Duodenal mucosa (tissue), 2 donors: Measurements from ENCODE around the gene FGR.

Experiments used
- H3K27ac ChIP-seq: one replicate; pipeline ENCODE4 v1.7.0; 2013; ENCODE audit warnings: low read depth, low read length
- H3K27me3 ChIP-seq, 2 donors: one replicate each; pipeline ENCODE4 v1.7.0; 2013; ENCODE audit warnings: low read length in 2 of 2, control low read depth in 1 of 2; ENCODE audit not compliant: insufficient read depth in 2 of 2, control insufficient read depth in 1 of 2
- H3K36me3 ChIP-seq, 2 donors: one replicate each; pipeline ENCODE4 v1.7.0; 2013; ENCODE audit warnings: low read length in 2 of 2, control low read depth in 1 of 2; ENCODE audit not compliant: insufficient read depth in 2 of 2, control insufficient read depth in 1 of 2
- H3K4me1 ChIP-seq, 2 donors: one replicate each; pipeline ENCODE4 v1.7.0; 2013; ENCODE audit warnings: low read length in 2 of 2, control low read depth in 1 of 2; ENCODE audit not compliant: insufficient read depth in 2 of 2, control insufficient read depth in 1 of 2
- H3K4me3 ChIP-seq, 2 donors: one replicate each; pipeline ENCODE4 v1.7.0; 2013; ENCODE audit warnings: low read length in 2 of 2, low read depth in 1 of 2
- H3K9ac ChIP-seq, 2 donors: one replicate each; pipeline ENCODE4 v1.7.0; 2013; ENCODE audit warnings: low read length in 2 of 2, low read depth in 1 of 2
- H3K9me3 ChIP-seq, 2 donors: one replicate each; pipeline ENCODE4 v1.7.0; 2013; ENCODE audit warnings: low read length in 2 of 2, control low read depth in 1 of 2; ENCODE audit not compliant: control insufficient read depth in 1 of 2

Gene FGR

DNA sequence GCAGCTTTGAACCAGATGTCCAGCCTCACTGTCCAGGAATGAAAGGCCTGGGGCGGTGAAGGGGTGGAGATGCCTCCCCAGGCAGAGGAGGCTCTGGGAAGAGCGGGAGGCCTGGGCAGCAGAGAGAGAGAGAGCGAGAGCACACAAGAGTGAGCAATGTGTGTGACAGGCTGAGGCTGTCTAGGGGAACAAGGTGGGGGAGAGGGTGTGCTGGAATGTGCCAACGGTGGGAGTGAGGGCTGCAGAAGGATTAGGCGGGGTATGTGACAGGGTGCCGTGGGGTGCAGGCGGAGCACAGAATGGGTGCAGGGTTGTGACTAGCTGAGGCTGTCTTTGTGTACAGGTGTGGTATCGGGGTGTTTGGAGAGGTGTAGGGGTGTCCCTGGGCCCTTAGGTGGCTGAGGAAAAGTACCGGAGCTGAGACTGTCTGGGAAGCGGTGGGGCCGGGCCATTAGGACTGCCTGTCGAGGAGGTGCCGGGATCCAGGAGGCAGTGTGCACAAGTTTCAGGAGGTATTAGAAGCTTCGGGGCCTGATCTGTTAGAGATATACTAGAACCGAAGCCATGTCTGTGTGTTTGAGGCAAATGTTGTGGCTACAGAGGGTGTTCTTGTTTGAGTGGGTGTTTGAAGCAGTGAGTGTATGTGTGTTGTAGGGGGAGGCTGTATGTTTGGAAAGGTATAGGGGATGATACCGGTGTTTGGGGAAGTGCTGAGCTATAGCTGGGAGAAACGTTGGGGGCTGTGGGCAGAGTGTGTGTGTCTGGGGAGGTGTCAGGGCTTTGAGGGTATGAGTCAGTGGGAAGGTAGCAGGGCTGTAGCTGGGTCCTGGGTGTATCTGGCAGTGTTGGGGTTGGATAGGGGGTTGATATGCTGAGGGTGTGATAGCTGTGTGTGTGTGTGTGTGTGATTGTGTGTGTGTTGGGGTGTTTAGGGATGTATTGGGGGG lies 40.1 kb downstream of the FGR start:
- no peak overlapping the region for H3K4me3 ChIP-seq
- no peak overlapping the region for H3K27ac ChIP-seq

DNA sequence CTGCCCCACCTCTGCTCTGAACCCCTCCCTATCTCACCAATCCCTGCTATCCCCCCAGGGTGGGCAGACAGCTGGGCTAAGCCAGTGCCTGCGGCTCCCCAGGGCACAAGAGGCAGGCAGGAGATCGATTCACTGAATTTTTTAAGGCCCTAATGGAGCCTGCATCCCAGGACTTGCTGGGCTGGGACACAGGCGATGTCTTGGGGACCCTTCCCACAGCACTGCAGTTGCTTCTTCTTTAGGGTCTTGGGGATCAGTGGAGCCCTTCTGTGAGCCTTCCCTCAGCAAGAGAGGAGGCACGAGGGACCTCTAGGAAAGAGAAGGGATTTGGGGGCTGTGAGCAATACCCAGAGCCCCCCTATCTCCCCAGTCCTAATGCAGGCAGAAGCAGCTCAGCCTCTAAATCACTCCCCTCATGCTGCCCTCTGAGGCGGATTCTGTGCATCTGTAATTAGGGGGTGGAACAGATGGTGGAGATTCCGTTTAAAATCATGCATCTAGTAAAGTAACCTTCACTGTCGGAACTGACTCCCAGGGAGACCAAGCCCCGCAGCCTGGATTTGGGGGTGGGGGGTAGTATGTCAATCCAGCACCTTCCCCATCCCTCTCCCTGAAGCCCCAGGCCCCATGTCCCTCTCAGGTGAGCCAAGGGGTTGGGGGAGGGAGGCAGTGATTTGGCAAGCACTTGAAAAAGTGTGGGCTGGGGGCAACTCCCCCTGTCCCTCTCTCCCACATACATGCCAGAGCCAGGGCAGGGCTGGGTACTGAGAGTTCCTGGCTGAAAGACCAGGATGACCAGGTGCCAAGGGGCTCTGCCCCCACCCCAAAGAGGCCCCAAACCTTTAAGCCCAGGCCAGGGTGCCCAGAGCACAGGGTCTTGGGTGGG lies 41.1 kb downstream of the FGR start:
- H3K9me3 ChIP-seq = no peaks in the 10 kb centered on the region
- peaks cover 26 to 35% of the 10 kb centered on the region in 2 donors for H3K4me1 ChIP-seq
- H3K27me3 ChIP-seq = no peaks in the 10 kb centered on the region
- peaks cover 0 to 3% of the 10 kb centered on the region in 2 donors for H3K36me3 ChIP-seq
- no peak overlapping the region for H3K27ac ChIP-seq
- H3K4me3 ChIP-seq = no peak overlapping the region
- H3K9ac ChIP-seq = no peak overlapping the region

More for the DNA sequence above, 40.1 kb downstream of the FGR start:
- Histone ChIP-seq H3K9me3 (no peaks in the 10 kb centered on the region), H3K36me3 (peaks cover 0 to 3% of the 10 kb centered on the region in 2 donors), H3K9ac (no peak overlapping the region), H3K4me1 (peaks cover 35 to 42% of the 10 kb centered on the region in 2 donors), H3K27me3 (no peaks in the 10 kb centered on the region)

DNA sequence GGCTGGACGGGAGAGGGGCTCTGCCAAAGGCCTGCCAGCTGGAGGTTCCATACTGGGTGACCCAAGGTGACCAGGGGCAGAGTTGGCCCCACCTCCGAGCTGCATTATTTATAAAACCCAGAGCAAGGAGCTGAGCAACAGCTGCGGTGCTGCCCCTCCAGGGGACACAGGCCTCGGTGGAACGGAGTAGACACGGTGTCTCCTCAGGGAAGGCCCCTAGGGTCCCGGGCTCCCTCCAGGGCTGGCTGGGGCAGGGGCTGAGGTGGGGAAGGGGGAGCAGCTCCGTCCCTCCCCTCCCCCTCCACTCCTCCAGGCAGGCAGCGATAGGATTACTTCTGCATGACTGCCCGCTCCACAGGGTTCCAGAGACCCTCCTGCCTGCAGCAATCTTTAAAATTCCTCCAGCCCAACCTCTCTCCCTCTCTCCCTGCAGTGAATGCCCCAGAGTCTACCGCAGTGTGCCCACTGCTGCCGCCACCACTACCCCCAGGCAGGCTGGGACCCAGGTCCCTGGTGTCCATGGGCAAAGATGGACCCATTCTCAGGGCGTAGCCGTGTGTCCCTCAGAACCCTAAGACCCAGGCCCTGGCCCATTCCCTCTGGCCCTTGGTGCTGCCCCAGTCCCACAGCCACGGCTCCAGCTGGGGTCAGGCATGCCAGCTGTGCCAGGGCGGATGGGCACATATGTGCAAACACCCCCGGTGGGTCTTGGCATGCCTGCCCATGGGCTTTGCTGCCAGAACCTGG lies 41.9 kb downstream of the FGR start:
- no peak overlapping the region for H3K4me3 ChIP-seq
- H3K4me1 ChIP-seq = peaks cover 21 to 30% of the 10 kb centered on the region in 2 donors
- H3K9ac ChIP-seq = no peak overlapping the region
- H3K36me3 ChIP-seq = peaks cover 0 to 3% of the 10 kb centered on the region in 2 donors
- H3K27me3 ChIP-seq = no peaks in the 10 kb centered on the region
- no peaks in the 10 kb centered on the region for H3K9me3 ChIP-seq
- no peak overlapping the region for H3K27ac ChIP-seq

DNA sequence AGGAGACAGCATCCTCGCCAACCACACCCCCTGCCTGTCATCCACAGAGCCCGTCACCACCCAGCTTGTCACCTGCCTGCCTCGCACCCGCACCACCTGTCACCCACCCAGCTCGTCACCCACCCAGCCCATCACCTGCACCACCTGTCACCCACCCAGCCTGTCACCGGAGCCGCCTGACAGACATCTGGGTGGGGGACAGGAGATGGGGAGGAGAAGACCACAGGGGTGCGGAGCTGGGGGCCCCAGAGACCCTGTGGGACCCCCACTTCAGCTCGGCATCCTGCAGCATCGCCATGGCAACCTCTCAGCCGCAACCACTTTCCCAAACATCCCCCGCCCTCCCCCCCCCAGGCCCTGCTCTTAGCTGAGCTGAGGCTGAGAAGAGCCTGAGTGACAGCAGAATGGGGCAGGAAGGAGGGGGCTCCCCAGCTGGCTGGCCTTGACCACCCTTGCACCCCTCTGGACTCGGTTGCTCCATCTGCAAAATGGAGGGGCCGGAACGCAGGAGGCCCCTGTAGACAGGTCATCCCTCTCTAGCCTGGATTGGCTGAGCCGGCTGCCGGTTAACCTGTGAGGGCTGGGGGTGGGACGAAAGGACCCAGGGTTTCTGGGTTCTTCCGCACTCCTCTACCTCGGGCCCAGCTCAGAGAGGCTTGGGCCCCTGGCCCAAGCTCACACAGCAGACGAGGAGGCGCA lies 42.6 kb downstream of the FGR start:
- Histone ChIP-seq H3K4me3 (no peak overlapping the region), H3K9me3 (no peaks in the 10 kb centered on the region), H3K4me1 (peaks cover 21 to 28% of the 10 kb centered on the region in 2 donors), H3K27ac (no peak overlapping the region), H3K27me3 (no peaks in the 10 kb centered on the region), H3K36me3 (peaks cover 0 to 3% of the 10 kb centered on the region in 2 donors), H3K9ac (no peak overlapping the region)

DNA sequence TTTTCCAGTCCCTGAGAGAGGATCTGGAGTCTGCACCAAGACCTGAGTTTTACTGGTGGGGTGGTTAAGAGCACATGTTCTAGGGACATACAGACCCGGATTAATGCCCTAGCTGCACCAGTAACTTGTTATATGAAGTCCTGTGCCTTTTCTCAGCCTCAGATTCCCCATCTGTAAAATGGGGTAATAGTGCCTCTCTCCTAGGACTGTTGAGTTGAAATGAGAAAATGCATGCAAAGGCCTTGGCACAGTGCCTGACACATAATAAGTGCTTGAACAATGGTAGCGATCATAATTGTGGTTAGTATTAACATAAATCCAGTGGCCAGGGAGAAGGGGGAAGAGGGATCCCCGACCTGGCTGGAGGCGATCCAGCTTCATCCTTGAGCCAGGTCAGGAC lies 43.4 kb downstream of the FGR start:
- Histone ChIP-seq H3K4me1 (peaks cover 21 to 28% of the 10 kb centered on the region in 2 donors), H3K36me3 (peaks cover 0 to 3% of the 10 kb centered on the region in 2 donors), H3K27ac (no peak overlapping the region), H3K9ac (no peak overlapping the region), H3K4me3 (no peak overlapping the region), H3K9me3 (no peaks in the 10 kb centered on the region), H3K27me3 (no peaks in the 10 kb centered on the region)

DNA sequence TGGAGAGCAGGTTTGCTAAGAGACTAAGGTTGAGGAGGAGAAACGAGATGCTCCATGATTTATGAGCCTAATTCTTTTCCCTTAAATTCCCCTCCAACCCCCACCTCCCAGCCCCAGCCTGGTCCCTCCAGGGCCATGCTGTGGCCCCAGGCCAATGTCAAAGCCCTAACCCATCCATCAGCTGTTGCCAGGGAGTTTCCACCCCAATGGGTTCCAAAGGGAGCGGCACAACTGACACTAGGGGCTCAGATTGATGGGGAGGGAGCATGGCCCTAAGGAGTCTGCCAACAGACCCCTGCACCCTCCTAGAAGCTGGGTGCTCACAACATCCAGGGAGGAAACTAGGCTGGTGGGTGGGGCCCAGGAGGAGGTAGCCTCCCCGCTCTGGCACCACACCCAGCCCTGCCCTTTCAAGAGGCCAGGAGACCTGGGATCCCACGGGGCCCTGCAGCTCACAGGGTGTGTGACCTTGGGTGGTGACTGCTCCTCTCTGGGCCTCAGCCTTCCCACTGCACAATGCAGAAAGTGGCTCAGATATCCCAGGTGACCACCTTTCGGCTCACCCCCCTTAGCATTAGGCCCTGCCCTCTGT lies 44.0 kb downstream of the FGR start:
- H3K4me1 ChIP-seq = peaks cover 21 to 28% of the 10 kb centered on the region in 2 donors
- no peak overlapping the region for H3K27ac ChIP-seq
- H3K36me3 ChIP-seq = peaks cover 0 to 3% of the 10 kb centered on the region in 2 donors
- H3K4me3 ChIP-seq = no peak overlapping the region
- no peak overlapping the region for H3K9ac ChIP-seq
- H3K9me3 ChIP-seq = no peaks in the 10 kb centered on the region
- no peaks in the 10 kb centered on the region for H3K27me3 ChIP-seq

DNA sequence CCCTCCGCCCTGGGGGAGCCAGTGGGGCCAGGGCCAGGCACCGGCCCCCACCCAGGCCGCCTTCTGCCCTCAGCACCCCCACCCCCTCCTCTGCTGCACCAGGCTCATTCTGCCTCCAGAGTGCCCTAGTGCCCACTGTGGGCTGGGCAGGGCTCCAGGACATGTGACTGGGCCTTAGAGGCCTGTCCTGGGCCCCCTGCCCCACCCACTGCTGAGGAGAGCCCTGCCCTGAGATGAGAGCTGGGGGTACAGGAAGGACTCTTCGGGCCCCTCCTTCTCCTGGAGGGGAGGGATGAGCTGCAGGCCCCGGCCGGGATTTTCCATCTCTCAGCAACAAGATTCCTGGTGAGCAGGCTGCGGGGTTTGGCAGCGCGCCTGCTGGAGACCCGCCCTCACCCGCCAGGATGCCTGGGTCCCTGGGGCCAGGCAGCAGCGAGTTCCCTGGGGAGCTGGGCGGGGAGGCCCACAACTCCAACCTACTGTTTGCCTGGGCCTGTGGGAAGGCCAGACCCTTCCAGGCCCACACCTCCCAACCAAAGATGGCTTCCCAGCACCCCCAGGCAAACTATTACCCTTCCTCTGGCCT lies 45.1 kb downstream of the FGR start:
- Histone ChIP-seq H3K4me3 (no peak overlapping the region), H3K4me1 (peaks cover 21 to 24% of the 10 kb centered on the region in 2 donors), H3K27ac (no peak overlapping the region), H3K36me3 (peaks cover 0 to 3% of the 10 kb centered on the region in 2 donors), H3K9ac (no peak overlapping the region), H3K27me3 (no peaks in the 10 kb centered on the region), H3K9me3 (no peaks in the 10 kb centered on the region)

DNA sequence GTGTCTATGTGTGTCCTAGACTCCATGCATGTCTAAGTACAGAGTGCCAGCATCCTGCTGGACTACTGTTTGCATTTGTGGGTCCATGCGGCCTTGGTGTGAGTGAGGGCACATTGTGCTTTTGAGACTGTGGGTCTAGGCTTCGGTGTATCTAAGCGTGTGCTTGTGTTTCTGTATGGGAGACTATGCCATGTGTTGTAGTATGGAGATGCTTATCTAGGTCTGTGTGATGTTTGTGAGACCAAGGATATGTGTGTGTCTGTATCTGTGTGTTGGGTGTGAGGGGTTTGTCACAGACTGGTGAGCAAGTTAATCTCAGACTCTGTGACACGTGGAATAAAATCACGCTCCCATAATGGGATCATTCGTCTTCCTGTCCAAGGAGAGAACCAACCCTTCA lies 45.5 kb downstream of the FGR start:
- H3K9me3 ChIP-seq = no peaks in the 10 kb centered on the region
- no peak overlapping the region for H3K4me3 ChIP-seq
- no peak overlapping the region for H3K9ac ChIP-seq
- H3K27ac ChIP-seq = no peak overlapping the region
- H3K27me3 ChIP-seq = no peaks in the 10 kb centered on the region
- H3K36me3 ChIP-seq = peaks cover 0 to 3% of the 10 kb centered on the region in 2 donors
- peaks cover 21 to 24% of the 10 kb centered on the region in 2 donors for H3K4me1 ChIP-seq
